Measurements from ENCODE around the gene SCO2.

Gene SCO2

GRCh38 chr22:50486561-50487289, 38.7 kb downstream of the SCO2 start, which contains the start of gene MIOX:
Gene MIOX, plus strand, starts transcription at chr22:50486859. Its CDS starts 39 bp downstream, at chr22:50486898.
- DNase-seq: no peak
- H3K4me1 Mint-ChIP-seq: peaks cover 35% of the 10 kb centered on the region
- H3K36me3 Mint-ChIP-seq (ENCODE audit: low read depth): no peaks in the 10 kb centered on the region
- peaks cover 10% of the 10 kb centered on the region for H3K27me3 Mint-ChIP-seq (ENCODE audit: low read depth, poor library complexity)
- no peak for TF ChIP-seq CTCF (IDR thresholded peaks at IDR 0.05)
- H3K9me3 Mint-ChIP-seq: no peaks in the 10 kb centered on the region
- peak within 1 kb of the TSS; percentile 90 for H3K27ac Mint-ChIP-seq
- no peak within 1 kb of the TSS for H3K4me3 Mint-ChIP-seq

DNA sequence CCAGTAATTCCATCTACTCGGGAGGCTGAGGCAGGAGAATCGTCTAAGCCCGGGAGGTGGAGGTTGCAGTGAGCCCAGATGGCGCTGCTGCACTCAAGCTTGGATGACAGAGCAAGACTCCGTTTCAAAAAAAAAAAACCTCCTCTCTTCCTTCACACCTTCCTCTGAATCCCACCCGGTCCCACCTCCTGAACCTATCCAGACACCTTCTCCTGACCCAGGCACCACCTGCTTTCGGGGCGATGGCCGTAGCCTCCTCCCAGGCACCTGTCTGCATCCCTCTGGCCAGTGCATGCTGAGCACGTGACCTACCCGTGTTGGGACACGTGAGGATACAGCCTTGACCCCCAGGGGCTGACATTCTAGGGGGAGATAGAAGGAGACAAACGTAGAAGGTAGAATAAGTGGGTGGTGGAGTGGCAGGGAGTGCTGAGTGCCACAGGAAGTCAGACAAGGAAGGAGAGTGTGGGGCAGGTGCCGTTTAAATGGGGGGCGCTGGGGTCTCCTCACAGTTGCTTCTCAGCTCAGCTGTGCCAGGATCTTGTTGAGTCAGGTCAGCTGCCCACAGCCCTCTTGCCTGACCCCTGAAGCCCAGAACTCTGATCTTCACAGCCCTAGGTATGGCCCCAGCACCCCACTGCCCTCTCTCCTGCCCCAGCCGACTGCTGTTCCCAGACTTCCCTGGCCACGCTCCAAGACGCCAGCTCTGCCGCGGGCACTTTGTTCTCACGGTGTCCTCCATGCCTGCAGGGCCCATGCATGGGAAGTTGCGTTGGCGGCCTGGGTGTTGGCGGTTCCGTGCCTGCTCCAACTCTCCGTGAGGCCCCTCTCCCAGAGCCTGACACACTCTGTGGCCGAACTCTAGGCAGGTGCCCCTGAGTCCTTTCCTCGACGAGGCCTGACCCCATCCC, 39.9 kb downstream of the SCO2 start:
- H3K27me3 Mint-ChIP-seq (ENCODE audit: low read depth, poor library complexity): peaks cover 15% of the 10 kb centered on the region
- no peak overlapping the region for H3K4me3 Mint-ChIP-seq
- no peaks in the 10 kb centered on the region for H3K9me3 Mint-ChIP-seq
- no peak for DNase-seq
- no peaks in the 10 kb centered on the region for H3K36me3 Mint-ChIP-seq (ENCODE audit: low read depth)
- H3K27ac Mint-ChIP-seq: peak overlapping the region; percentile 90
- peaks cover 27% of the 10 kb centered on the region for H3K4me1 Mint-ChIP-seq
- TF ChIP-seq CTCF (IDR thresholded peaks at IDR 0.05): no peak

- TF ChIP-seq CTCF (IDR thresholded peaks at IDR 0.05): no peak
- peaks cover 8% of the 10 kb centered on the region for H3K9me3 Mint-ChIP-seq
- peaks cover 28% of the 10 kb centered on the region for H3K27me3 Mint-ChIP-seq (ENCODE audit: low read depth, poor library complexity)
- H3K4me1 Mint-ChIP-seq: peaks cover 34% of the 10 kb centered on the region
- no peaks in the 10 kb centered on the region for H3K36me3 Mint-ChIP-seq (ENCODE audit: low read depth)
- no peak for DNase-seq
- no peak overlapping the region for H3K27ac Mint-ChIP-seq
- no peak overlapping the region for H3K4me3 Mint-ChIP-seq
These were observed 41.2 kb downstream of the SCO2 start for GRCh38 chr22:50483977-50484853.

- H3K27me3 Mint-ChIP-seq (ENCODE audit: low read depth, poor library complexity): peaks cover 35% of the 10 kb centered on the region
- peaks cover 34% of the 10 kb centered on the region for H3K4me1 Mint-ChIP-seq
- TF ChIP-seq CTCF (IDR thresholded peaks at IDR 0.05): no peak
- no peak overlapping the region for H3K4me3 Mint-ChIP-seq
- DNase-seq: no peak
- no peaks in the 10 kb centered on the region for H3K36me3 Mint-ChIP-seq (ENCODE audit: low read depth)
- no peak overlapping the region for H3K27ac Mint-ChIP-seq
- H3K9me3 Mint-ChIP-seq: peaks cover 8% of the 10 kb centered on the region
These were observed 41.8 kb downstream of the SCO2 start for GRCh38 chr22:50483556-50483955.

DNA sequence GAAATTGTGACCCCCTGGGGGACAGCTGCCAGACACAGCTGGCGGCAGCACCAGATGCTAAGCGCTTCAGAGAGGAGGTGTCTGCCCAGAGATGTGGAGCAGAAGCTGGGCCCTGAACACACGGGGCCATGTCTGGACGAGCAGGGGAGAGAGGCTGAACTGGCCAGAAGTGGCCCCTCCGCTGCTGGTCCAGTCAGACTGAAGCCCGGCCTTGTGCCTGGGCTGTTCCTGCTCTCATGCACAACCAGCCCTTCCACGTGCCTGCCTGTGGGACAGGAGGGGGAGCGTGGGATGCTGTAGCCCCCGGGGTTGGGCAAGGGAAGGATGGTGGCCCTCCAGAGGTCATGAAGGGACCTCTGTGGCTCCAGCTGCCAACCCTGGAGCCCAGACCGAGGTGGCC, 42.3 kb downstream of the SCO2 start:
- H3K4me1 Mint-ChIP-seq: peaks cover 34% of the 10 kb centered on the region

More for the DNA sequence above, 42.3 kb downstream of the SCO2 start:
- no peak for TF ChIP-seq CTCF (IDR thresholded peaks at IDR 0.05)
- Mint-ChIP-seq H3K4me3 (no peak overlapping the region), H3K27ac (no peak overlapping the region), H3K27me3 (ENCODE audit: low read depth, poor library complexity) (peaks cover 39% of the 10 kb centered on the region), H3K9me3 (peaks cover 8% of the 10 kb centered on the region), H3K36me3 (ENCODE audit: low read depth) (no peaks in the 10 kb centered on the region)
- no peak for DNase-seq
